ENCODE measurements around the gene ZNF701. TPM values are rescaled to one million over a fixed set of nuclear protein-coding genes. Genes with fewer than 3 reads are reported as not detected.

The ZNF701 gene
- total and polyA plus RNA-seq, 2 of the 8 experiments (the other 6 are each of a cell fraction or from before 2014, with no cell fraction given), result 4.9 to 18.7 TPM

GRCh38 chr19:52527134-52527955 is 42.7 kb upstream of the ZNF701 start, which contains the start of gene ZNF808:
ZNF808 (plus strand) TSS chr19:52527668; CDS start chr19:52543285, 15,617 bp downstream.
- no peak for FAIRE-seq
- Histone ChIP-seq H3K4ac (replicated peaks; ENCODE audit: insufficient read length, low read depth, low read length) (no peak within 1 kb of the TSS), H4K91ac (replicated peaks; ENCODE audit: insufficient read length, low read length) (peak within 1 kb of the TSS; percentile 65), H3K18ac (ENCODE audit: extremely low read depth, low read length) (peak within 1 kb of the TSS; percentile 60), H3K79me2 (ENCODE audit: control insufficient read depth in 1 of 2, insufficient read depth in 2 of 2, low read length in 2 of 2) (peaks cover 0 to 9% of the 10 kb centered on the region in 2 experiments; a peak in 2 of 4 replicates), H3K27me3 (replicated peaks in 1 of 4; ENCODE audit: control insufficient read depth in 3 of 4, extremely low read depth in 1 of 4, insufficient read depth in 3 of 4, low read length in 3 of 4) (no peaks in the 10 kb centered on the region), H3K4me2 (ENCODE audit: insufficient read depth in 1 of 2, low read depth in 2 of 2, low read length in 2 of 2) (peak within 1 kb of the TSS; percentile 66 to 95), H2AK5ac (ENCODE audit: low read depth, low read length) (no peak within 1 kb of the TSS), H3K4me3 (ENCODE audit: extremely low read depth in 1 of 4, insufficient read depth in 2 of 4, low read depth in 3 of 4, low read length in 4 of 4) (peak within 1 kb of the TSS; percentile 62 to 89 (median 87)), H2BK20ac (ENCODE audit: low read length) (no peak within 1 kb of the TSS), H3K36me3 (ENCODE audit: control insufficient read depth in 2 of 4, insufficient read depth in 4 of 4, low read length in 3 of 4) (no peaks in the 10 kb centered on the region), H2AFZ (ENCODE audit: low read length) (peak within 1 kb of the TSS; percentile 97), H2BK120ac (replicated peaks; ENCODE audit: low read depth, low read length) (no peak within 1 kb of the TSS), H3K27ac (ENCODE audit: low read depth, low read length) (peak within 1 kb of the TSS; percentile 63; the same call in 1 of the 2 replicates), H3K9ac (replicated peaks in 1 of 4; ENCODE audit: extremely low read depth in 1 of 4, low read depth in 3 of 4, low read length in 3 of 4) (peak within 1 kb of the TSS; percentile 54 to 69 (median 60)), H3K4me1 (replicated peaks in 1 of 4; ENCODE audit: control insufficient read depth in 3 of 4, insufficient read depth in 4 of 4, low read length in 3 of 4) (peaks cover 0 to 2% (median 0%) of the 10 kb centered on the region in 4 experiments; a peak in 3 of 7 replicates), H3K9me3 (ENCODE audit: insufficient read depth in 2 of 2, low read depth in 1 of 2, low read length in 1 of 2) (no peaks in the 10 kb centered on the region), H2BK15ac (ENCODE audit: low read length) (no peak within 1 kb of the TSS), H3K56ac (replicated peaks; ENCODE audit: insufficient read length, low read depth, low read length) (no peak within 1 kb of the TSS), H3K79me1 (ENCODE audit: low read depth, low read length) (no peaks in the 10 kb centered on the region), H3K23me2 (ENCODE audit: low read depth, low read length) (peaks cover 5% of the 10 kb centered on the region; the same call in 1 of the 2 replicates), H3K23ac (ENCODE audit: insufficient read length) (no peak within 1 kb of the TSS), H2BK12ac (ENCODE audit: low read depth, low read length) (0 out of 2 replicates have a peak within 1 kb of the TSS, but pooled peaks have one; percentile 68), H2BK5ac (ENCODE audit: low read depth, low read length) (peak within 1 kb of the TSS; percentile 93), H4K20me1 (replicated peaks in 1 of 2; ENCODE audit: control insufficient read depth in 1 of 2, insufficient read depth in 2 of 2, low read length in 2 of 2) (peaks cover 0 to 2% of the 10 kb centered on the region in 2 experiments), H3K14ac (ENCODE audit: insufficient read length) (no peak within 1 kb of the TSS), H4K8ac (ENCODE audit: extremely low read depth, insufficient read depth, low read length) (peak within 1 kb of the TSS; percentile 75; the same call in 1 of the 2 replicates), H4K5ac (ENCODE audit: insufficient read length, low read depth, low read length) (peak within 1 kb of the TSS; percentile 62)
- POLR2A ChIA-PET (ENCODE audit: partially characterized antibody), result interaction anchor here (0.8 to 1.0 kb wide), 2 partner anchors 11 to 42 kb away, joined by 3 to 4 read pairs; no protein-coding TSS in a partner anchor
- peak; percentile 84 to 90 for DNase-seq (ENCODE audit: low read depth in 1 of 2, low spot score in 2 of 2)
- CTCF ChIA-PET (ENCODE audit: partially characterized antibody), result interaction anchor here (0.7 to 1.3 kb wide), 7 partner anchors 9 to 200 kb away, joined by 3 to 5 read pairs (median 4); no protein-coding TSS in a partner anchor
- WGBS, 2 experiments (ENCODE audit: extremely low coverage in 1 of 2, insufficient coverage in 1 of 2, insufficient read length in 1 of 2, insufficient replicate concordance in 2 of 2, low coverage in 1 of 2, low lambda C conversion rate in 2 of 2, missing lambda C conversion rate in 1 of 2), result 2% methylated on average over 46 of the region's 54 CpGs; no CpG with 5 or more reads in 1 of the 2 experiments
- TF ChIP-seq SP2 (IDR thresholded peaks at IDR 0.05; ENCODE audit: low read length), result no peak
